GM12878 (cell line): ENCODE results near the gene FNIP1.

Experiments used
- CBX3 ChIP-seq: fragments of 200-600 bp; sonication (generic); IDR thresholded peaks from 2 replicates; pipeline ENCODE4 v1.6.1; 2016; ENCODE audit warnings: low read depth, borderline replicate concordance
- CBX5 ChIP-seq: sonication (generic); IDR thresholded peaks from 2 replicates; pipeline ENCODE4 v1.6.1; 2016; ENCODE audit warnings: low read depth, moderate library complexity, mild to moderate bottlenecking, inconsistent platforms
- CEBPB ChIP-seq, 2 experiments: fragments of 150-350 bp in 1 of 2; IDR thresholded peaks; 2 replicates each; pipeline ENCODE4 v1.6.1; 2012 to 2014; ENCODE audit warnings: low read depth in 2 of 2, low read length in 2 of 2, borderline replicate concordance in 1 of 2, inconsistent platforms in 1 of 2
- CREM ChIP-seq: IDR thresholded peaks from 2 replicates; pipeline ENCODE4 v1.6.1; 2014; ENCODE audit warnings: antibody characterized with exemption, low read depth
- EZH2 ChIP-seq: IDR thresholded peaks from 2 replicates; pipeline ENCODE4 v1.6.1; 2012; ENCODE audit warnings: low read depth, mild to moderate bottlenecking, control low read depth, inconsistent platforms, low read length, borderline replicate concordance; ENCODE audit not compliant: control insufficient read depth
- JUND ChIP-seq: IDR thresholded peaks from 2 replicates; pipeline ENCODE4 v1.6.1; 2012; ENCODE audit warnings: low read depth, mild to moderate bottlenecking, low read length, improper control_type of control experiment, moderate library complexity
- MTA3 ChIP-seq: IDR thresholded peaks from 2 replicates; pipeline ENCODE4 v1.6.1; 2012; ENCODE audit warnings: low read length, inconsistent platforms, borderline replicate concordance
- NFYA ChIP-seq: IDR thresholded peaks from 2 replicates; pipeline ENCODE4 v1.6.1; 2011; ENCODE audit warnings: low read depth, mild to moderate bottlenecking, low read length, improper control_type of control experiment, borderline replicate concordance
- NR2C2 ChIP-seq: IDR thresholded peaks from 2 replicates; pipeline ENCODE4 v1.6.1; 2011; ENCODE audit warnings: borderline replicate concordance, low read depth; ENCODE audit not compliant: control insufficient read depth, insufficient read length
- PRDM15 ChIP-seq: fragments of 450-650 bp; formaldehyde crosslinking; IDR thresholded peaks from 2 replicates; pipeline ENCODE4 v1.4.0; 2020; ENCODE audit warnings: mild to moderate bottlenecking, moderate library complexity
- RAD21 ChIP-seq: IDR thresholded peaks from 2 replicates; pipeline ENCODE4 v1.6.1; 2011; ENCODE audit warnings: mild to moderate bottlenecking, low read depth, low read length, moderate library complexity; ENCODE audit not compliant: insufficient read depth
- SIN3A ChIP-seq: IDR thresholded peaks from 2 replicates; pipeline ENCODE4 v1.6.1; 2012; ENCODE audit warnings: low read depth, low read length, improper control_type of control experiment
- SUZ12 ChIP-seq: fragments of 200-600 bp; sonication (generic); IDR thresholded peaks from one replicate; pipeline ENCODE4 v1.6.1; 2018; ENCODE audit warnings: antibody characterized with exemption, mild to moderate bottlenecking; ENCODE audit not compliant: unreplicated experiment
- TF ChIP-seq, protein P1 (sequence below), 3 experiments: IDR thresholded peaks in 2 of 3; conservative IDR thresholded peaks in 1 of 3; 2 replicates each; pipeline ENCODE4 v1.5.1; 2011; ENCODE audit warnings: low read depth in 3 of 3, low read length in 3 of 3, mild to moderate bottlenecking in 3 of 3, control low read depth in 2 of 3, moderate library complexity in 2 of 3, inconsistent platforms in 1 of 3, mixed read lengths in 1 of 3; ENCODE audit not compliant: control insufficient read depth in 2 of 3, insufficient read depth in 1 of 3; ENCODE audit errors: extremely low read depth in 1 of 3

- no peak for TF ChIP-seq NR2C2
- TF ChIP-seq CBX3, result no peak
- TF ChIP-seq, protein P1, sequence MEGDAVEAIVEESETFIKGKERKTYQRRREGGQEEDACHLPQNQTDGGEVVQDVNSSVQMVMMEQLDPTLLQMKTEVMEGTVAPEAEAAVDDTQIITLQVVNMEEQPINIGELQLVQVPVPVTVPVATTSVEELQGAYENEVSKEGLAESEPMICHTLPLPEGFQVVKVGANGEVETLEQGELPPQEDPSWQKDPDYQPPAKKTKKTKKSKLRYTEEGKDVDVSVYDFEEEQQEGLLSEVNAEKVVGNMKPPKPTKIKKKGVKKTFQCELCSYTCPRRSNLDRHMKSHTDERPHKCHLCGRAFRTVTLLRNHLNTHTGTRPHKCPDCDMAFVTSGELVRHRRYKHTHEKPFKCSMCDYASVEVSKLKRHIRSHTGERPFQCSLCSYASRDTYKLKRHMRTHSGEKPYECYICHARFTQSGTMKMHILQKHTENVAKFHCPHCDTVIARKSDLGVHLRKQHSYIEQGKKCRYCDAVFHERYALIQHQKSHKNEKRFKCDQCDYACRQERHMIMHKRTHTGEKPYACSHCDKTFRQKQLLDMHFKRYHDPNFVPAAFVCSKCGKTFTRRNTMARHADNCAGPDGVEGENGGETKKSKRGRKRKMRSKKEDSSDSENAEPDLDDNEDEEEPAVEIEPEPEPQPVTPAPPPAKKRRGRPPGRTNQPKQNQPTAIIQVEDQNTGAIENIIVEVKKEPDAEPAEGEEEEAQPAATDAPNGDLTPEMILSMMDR (IDR thresholded peaks at IDR 0.05 in 2 of 3, conservative IDR thresholded peaks at IDR 0.05 in 1 of 3; ENCODE audit: control insufficient read depth in 2 of 3, extremely low read depth in 1 of 3, insufficient read depth in 1 of 3, low read depth in 3 of 3, low read length in 3 of 3), result no peak
- no peak for TF ChIP-seq MTA3
- TF ChIP-seq EZH2, result no peak
- TF ChIP-seq JUND, result no peak
- no peak for TF ChIP-seq RAD21
- TF ChIP-seq PRDM15, result no peak
- no peak for TF ChIP-seq NFYA
- no peak for TF ChIP-seq CBX5
- no peak for TF ChIP-seq SIN3A
- TF ChIP-seq SUZ12, result no peak
- TF ChIP-seq CEBPB (IDR thresholded peaks at IDR 0.05; ENCODE audit: borderline replicate concordance in 1 of 2, low read depth in 2 of 2, low read length in 2 of 2), result no peak
- no peak for TF ChIP-seq CREM
These were observed 166.4 kb downstream of the FNIP1 start for GRCh38 chr5:131630208-131630962.
